H9 (cell line): ENCODE results near the gene MCAT. TPM values are rescaled to one million over a fixed set of nuclear protein-coding genes. Genes with fewer than 3 reads are reported as not detected.

Experiments
- DNase-seq: peaks from one replicate; pipeline ENCODE4 v3.0.0-alpha.2; 2017
- H2AFZ ChIP-seq: one replicate; pipeline ENCODE4 v1.6.1; 2013; ENCODE audit warnings: mild to moderate bottlenecking, low read length, control low read depth, moderate library complexity
- H2AK5ac ChIP-seq: 2 replicates; pipeline ENCODE4 v1.6.1; 2013; ENCODE audit warnings: low read length, control low read depth, mixed read lengths; ENCODE audit not compliant: insufficient read length
- H2BK120ac ChIP-seq: one replicate; pipeline ENCODE4 v1.6.1; 2013; ENCODE audit warnings: low read depth, mild to moderate bottlenecking, low read length, control low read depth, inconsistent platforms; ENCODE audit not compliant: poor library complexity, severe bottlenecking
- H2BK12ac ChIP-seq: 2 replicates; pipeline ENCODE4 v1.6.1; 2013; ENCODE audit warnings: low read length, control low read depth, mixed read lengths, low read depth; ENCODE audit not compliant: insufficient read length
- H2BK15ac ChIP-seq: 2 replicates; pipeline ENCODE4 v1.6.1; 2013; ENCODE audit warnings: low read depth, low read length, control low read depth
- H2BK20ac ChIP-seq: one replicate; pipeline ENCODE4 v1.6.1; 2013; ENCODE audit warnings: low read depth, mild to moderate bottlenecking, low read length, control low read depth, inconsistent platforms; ENCODE audit not compliant: poor library complexity, severe bottlenecking
- H2BK5ac ChIP-seq: 2 replicates; pipeline ENCODE4 v1.6.1; 2013; ENCODE audit warnings: low read length, control low read depth, mixed read lengths; ENCODE audit not compliant: insufficient read length
- H3K14ac ChIP-seq: 2 replicates; pipeline ENCODE4 v1.6.1; 2013; ENCODE audit warnings: low read length, control low read depth; ENCODE audit not compliant: insufficient read depth
- H3K18ac ChIP-seq: 2 replicates; pipeline ENCODE4 v1.6.1; 2013; ENCODE audit warnings: low read depth, mild to moderate bottlenecking, mixed read lengths, low read length, control low read depth; ENCODE audit not compliant: insufficient read length
- H3K23ac ChIP-seq: 2 replicates; pipeline ENCODE4 v1.6.1; 2013; ENCODE audit warnings: low read length, control low read depth, mixed read lengths, low read depth; ENCODE audit not compliant: insufficient read length
- H3K23me2 ChIP-seq: 2 replicates; pipeline ENCODE4 v1.6.1; 2013; ENCODE audit warnings: low read depth, mild to moderate bottlenecking, mixed read lengths, low read length, control low read depth; ENCODE audit not compliant: insufficient read length, poor library complexity, severe bottlenecking
- H3K27ac ChIP-seq: 2 replicates; pipeline ENCODE4 v1.5.1; 2013; ENCODE audit warnings: low read length, control low read depth, mixed read lengths, low read depth; ENCODE audit not compliant: insufficient read length
- H3K27me3 ChIP-seq: 2 replicates; pipeline ENCODE4 v1.6.1; 2013; ENCODE audit warnings: low read length, control low read depth, inconsistent platforms; ENCODE audit not compliant: insufficient read depth
- H3K4ac ChIP-seq: 2 replicates; pipeline ENCODE4 v1.6.1; 2013; ENCODE audit warnings: low read depth, mild to moderate bottlenecking, control low read depth, inconsistent platforms, low read length, moderate library complexity
- H3K4me1 ChIP-seq: 2 replicates; pipeline ENCODE4 v1.6.1; 2013; ENCODE audit warnings: low read length, control low read depth, inconsistent platforms; ENCODE audit not compliant: insufficient read depth
- H3K4me2 ChIP-seq: 2 replicates; pipeline ENCODE4 v1.6.1; 2013; ENCODE audit warnings: low read length, control low read depth, mixed read lengths; ENCODE audit not compliant: insufficient read length, insufficient read depth
- H3K56ac ChIP-seq: 2 replicates; pipeline ENCODE4 v1.6.1; 2013; ENCODE audit warnings: low read depth, mild to moderate bottlenecking, mixed read lengths, low read length, control low read depth; ENCODE audit not compliant: insufficient read length
- H3K79me1 ChIP-seq: 2 replicates; pipeline ENCODE4 v1.6.1; 2013; ENCODE audit warnings: low read depth, mild to moderate bottlenecking, moderate library complexity, low read length, control low read depth, inconsistent platforms; ENCODE audit not compliant: insufficient read depth, poor library complexity, severe bottlenecking
- H3K79me2 ChIP-seq: 2 replicates; pipeline ENCODE4 v1.6.1; 2013; ENCODE audit warnings: low read length, control low read depth, inconsistent platforms; ENCODE audit not compliant: insufficient read depth
- H3K9ac ChIP-seq: 2 replicates; pipeline ENCODE4 v1.6.1; 2013; ENCODE audit warnings: low read length, control low read depth, mixed read lengths; ENCODE audit not compliant: insufficient read length; ENCODE audit errors: extremely low read depth
- H3K9me3 ChIP-seq: one replicate; pipeline ENCODE4 v1.6.1; 2013; ENCODE audit warnings: low read depth, low read length, inconsistent platforms; ENCODE audit not compliant: control insufficient read depth
- H3T11ph ChIP-seq: one replicate; pipeline ENCODE4 v1.6.1; 2013; ENCODE audit warnings: mild to moderate bottlenecking, low read length, control low read depth, inconsistent platforms
- H4K20me1 ChIP-seq: one replicate; pipeline ENCODE4 v1.6.1; 2013; ENCODE audit not compliant: control insufficient read depth, insufficient read length, insufficient read depth
- H4K5ac ChIP-seq: 2 replicates; pipeline ENCODE4 v1.6.1; 2013; ENCODE audit warnings: low read depth, mild to moderate bottlenecking, mixed read lengths, low read length, control low read depth; ENCODE audit not compliant: insufficient read length
- H4K8ac ChIP-seq: replicated peaks from 2 replicates; pipeline ENCODE4 v1.6.1; 2013; ENCODE audit warnings: low read length, control low read depth, mixed read lengths, low read depth; ENCODE audit not compliant: insufficient read length
- H4K91ac ChIP-seq: 2 replicates; pipeline ENCODE4 v1.6.1; 2013; ENCODE audit warnings: low read depth, mild to moderate bottlenecking, moderate library complexity, mixed read lengths, low read length, control low read depth; ENCODE audit not compliant: insufficient read length
- H3K27ac Mint-ChIP-seq, 3 experiments: 2 replicates in 2 of 3; 3 replicates in 1 of 3; pipeline ENCODE4 v1.8.0; 2020 to 2021; ENCODE audit warnings: mixed read lengths in 3 of 3, mild to moderate bottlenecking in 1 of 3, moderate library complexity in 1 of 3
- H3K27me3 Mint-ChIP-seq: 2 replicates; pipeline ENCODE4 v1.8.0; 2021; ENCODE audit warnings: low read depth, mild to moderate bottlenecking, moderate library complexity, mixed read lengths
- H3K36me3 Mint-ChIP-seq, 3 experiments: 2 replicates in 2 of 3; 3 replicates in 1 of 3; pipeline ENCODE4 v1.8.0; 2020 to 2021; ENCODE audit warnings: low read depth in 3 of 3, mixed read lengths in 3 of 3; ENCODE audit not compliant: insufficient read depth in 1 of 3
- H3K4me1 Mint-ChIP-seq, 2 experiments: 2 replicates each; pipeline ENCODE4 v1.8.0; 2020; ENCODE audit warnings: mixed read lengths in 2 of 2
- H3K4me3 Mint-ChIP-seq, 2 experiments: 2 replicates in 1 of 2; 3 replicates in 1 of 2; pipeline ENCODE4 v1.8.0; 2020 to 2021; ENCODE audit warnings: mild to moderate bottlenecking in 2 of 2, mixed read lengths in 2 of 2, moderate library complexity in 1 of 2
- H3K9me3 Mint-ChIP-seq, 2 experiments: 2 replicates in 1 of 2; 3 replicates in 1 of 2; pipeline ENCODE4 v1.8.0; 2020; ENCODE audit warnings: mild to moderate bottlenecking in 2 of 2, mixed read lengths in 2 of 2, moderate library complexity in 1 of 2
- CTCF ChIP-seq: fragments of 200-600 bp; sonication (generic); conservative IDR thresholded peaks from 3 replicates; pipeline ENCODE4 v1.8.0; 2021; ENCODE audit warnings: antibody characterized with exemption, mild to moderate bottlenecking
- WGBS: extraction: QIAGEN DNeasy Blood & Tissue Kit; methylation state at CpG from one replicate; pipeline ENCODE4 v1.1.7; 2013; ENCODE audit warnings: missing lambda C conversion rate, low lambda C conversion rate, mixed read lengths; ENCODE audit not compliant: insufficient read length; ENCODE audit errors: extremely low coverage; 5-methylcytosine and 5-hydroxymethylcytosine counted together
- total RNA-seq: library from RNA; stranded (reverse); gene quantifications from 2 replicates; pipeline ENCODE4 v1.2.1, GENCODE V29; 2021

MCAT gene
- total RNA-seq, 1 experiment from 2014 or later: 20.3 TPM

GRCh38 chr22:43136801-43137200 is 6.4 kb downstream of the MCAT start:
- no peaks in the 10 kb centered on the region for H3K9me3 ChIP-seq
- no peak overlapping the region for H3K56ac ChIP-seq
- H3T11ph ChIP-seq: no peak overlapping the region
- no peak overlapping the region for H4K91ac ChIP-seq
- no peak overlapping the region for H3K18ac ChIP-seq
- no peak overlapping the region for H3K4ac ChIP-seq
- WGBS: no CpG with 5 or more reads among the region's 10 CpGs
- H3K4me1 Mint-ChIP-seq: no peaks in the 10 kb centered on the region
- H3K27ac ChIP-seq: no peak overlapping the region
- no peak overlapping the region for H2BK120ac ChIP-seq
- H4K8ac ChIP-seq: no peak overlapping the region
- H3K79me1 ChIP-seq: no peaks in the 10 kb centered on the region
- H2BK5ac ChIP-seq: no peak overlapping the region
- no peak overlapping the region for H2AK5ac ChIP-seq
- H3K4me2 ChIP-seq: no peak overlapping the region
- H3K23ac ChIP-seq: no peak overlapping the region
- H3K23me2 ChIP-seq: no peaks in the 10 kb centered on the region
- H3K27ac Mint-ChIP-seq: 0 out of 7 replicates have a peak overlapping the region, but pooled peaks of 1 of the 3 experiments have one; percentile 24
- no peak overlapping the region for H3K14ac ChIP-seq
- H4K5ac ChIP-seq: no peak overlapping the region
- DNase-seq: no peak
- no peak overlapping the region for H3K4me3 Mint-ChIP-seq
- no peaks in the 10 kb centered on the region for H3K4me1 ChIP-seq
- H2BK15ac ChIP-seq: no peak overlapping the region
- no peaks in the 10 kb centered on the region for H3K27me3 ChIP-seq
- no peak overlapping the region for H2AFZ ChIP-seq
- H3K79me2 ChIP-seq: no peaks in the 10 kb centered on the region
- H3K9ac ChIP-seq: no peak overlapping the region
- H3K27me3 Mint-ChIP-seq: no peaks in the 10 kb centered on the region
- H3K9me3 Mint-ChIP-seq: no peaks in the 10 kb centered on the region
- no peak overlapping the region for H2BK20ac ChIP-seq
- H4K20me1 ChIP-seq: no peaks in the 10 kb centered on the region
- H3K36me3 Mint-ChIP-seq: peaks cover 26 to 82% (median 74%) of the 10 kb centered on the region in 3 experiments; a peak in 6 of 7 replicates
- no peak overlapping the region for H2BK12ac ChIP-seq
- TF ChIP-seq CTCF: no peak
